NB4 (cell line): ENCODE measurements around the gene ZSWIM9.

ENCODE experiments used
- DNase-seq: peaks from one replicate; pipeline ENCODE4 v3.0.0; 2010; ENCODE audit warnings: low read depth
- H3K4me3 ChIP-seq: one replicate; pipeline ENCODE4 v1.5.1; 2011; ENCODE audit warnings: mild to moderate bottlenecking, low read depth, low read length, moderate library complexity
- MYC ChIP-seq: IDR thresholded peaks from 2 replicates; pipeline ENCODE4 v1.6.1; 2011; ENCODE audit warnings: low read depth, low read length
- POLR2A ChIP-seq: IDR thresholded peaks from 2 replicates; pipeline ENCODE4 v1.6.1; 2011; ENCODE audit warnings: mild to moderate bottlenecking; ENCODE audit not compliant: insufficient read length; ENCODE audit errors: extremely low read depth
- TF ChIP-seq, protein P1 (sequence below): IDR thresholded peaks from one replicate; pipeline ENCODE4 v1.5.1; 2012; ENCODE audit warnings: low read depth, low read length
- TF ChIP-seq, protein P2 (sequence below): IDR thresholded peaks from 2 replicates; pipeline ENCODE4 v1.6.1; 2011; ENCODE audit warnings: low read depth, low read length

ZSWIM9 gene

DNA sequence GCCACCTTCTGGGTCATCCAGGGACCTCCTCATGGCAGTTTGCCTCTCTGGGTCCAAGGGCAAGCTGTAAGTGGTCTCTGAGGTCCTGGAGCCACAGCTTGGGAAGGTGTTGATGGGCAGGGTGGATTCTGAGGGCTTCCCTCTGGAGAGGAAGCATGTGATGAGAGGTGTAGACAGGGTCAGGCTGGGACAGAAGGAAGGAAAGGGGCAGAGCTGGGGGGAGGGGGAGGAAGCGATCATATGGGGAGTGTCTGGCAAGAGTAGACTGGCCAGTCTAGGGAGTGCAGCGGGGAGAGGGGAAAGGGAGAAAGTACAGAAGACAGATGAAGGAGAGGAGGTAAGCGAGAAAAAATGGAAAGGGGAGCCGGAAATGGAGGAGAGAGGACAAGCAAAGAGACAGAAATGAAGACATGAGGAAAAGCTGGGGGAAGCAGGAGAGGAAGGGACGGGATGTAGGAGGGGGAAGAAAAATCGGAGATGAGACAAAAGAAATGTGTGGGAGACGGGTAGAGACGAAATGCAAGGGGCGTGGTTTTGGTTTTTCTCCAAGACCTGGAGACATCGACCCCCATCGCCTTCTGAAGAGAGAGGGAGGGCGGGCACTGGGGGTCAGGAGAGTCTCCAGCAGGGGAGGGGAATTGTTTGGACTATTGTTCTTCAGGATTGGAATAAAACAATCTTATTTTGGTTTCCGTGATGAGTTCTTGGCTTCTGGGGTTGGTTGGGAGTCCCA, 26.6 kb downstream of the ZSWIM9 start:
- DNase-seq = peak; percentile 55
- TF ChIP-seq, protein P1, sequence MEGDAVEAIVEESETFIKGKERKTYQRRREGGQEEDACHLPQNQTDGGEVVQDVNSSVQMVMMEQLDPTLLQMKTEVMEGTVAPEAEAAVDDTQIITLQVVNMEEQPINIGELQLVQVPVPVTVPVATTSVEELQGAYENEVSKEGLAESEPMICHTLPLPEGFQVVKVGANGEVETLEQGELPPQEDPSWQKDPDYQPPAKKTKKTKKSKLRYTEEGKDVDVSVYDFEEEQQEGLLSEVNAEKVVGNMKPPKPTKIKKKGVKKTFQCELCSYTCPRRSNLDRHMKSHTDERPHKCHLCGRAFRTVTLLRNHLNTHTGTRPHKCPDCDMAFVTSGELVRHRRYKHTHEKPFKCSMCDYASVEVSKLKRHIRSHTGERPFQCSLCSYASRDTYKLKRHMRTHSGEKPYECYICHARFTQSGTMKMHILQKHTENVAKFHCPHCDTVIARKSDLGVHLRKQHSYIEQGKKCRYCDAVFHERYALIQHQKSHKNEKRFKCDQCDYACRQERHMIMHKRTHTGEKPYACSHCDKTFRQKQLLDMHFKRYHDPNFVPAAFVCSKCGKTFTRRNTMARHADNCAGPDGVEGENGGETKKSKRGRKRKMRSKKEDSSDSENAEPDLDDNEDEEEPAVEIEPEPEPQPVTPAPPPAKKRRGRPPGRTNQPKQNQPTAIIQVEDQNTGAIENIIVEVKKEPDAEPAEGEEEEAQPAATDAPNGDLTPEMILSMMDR = no peak
- TF ChIP-seq MYC (peak; percentile 39; the same call in 1 of the 2 replicates), POLR2A (peak; percentile 33)
- TF ChIP-seq, protein P2, sequence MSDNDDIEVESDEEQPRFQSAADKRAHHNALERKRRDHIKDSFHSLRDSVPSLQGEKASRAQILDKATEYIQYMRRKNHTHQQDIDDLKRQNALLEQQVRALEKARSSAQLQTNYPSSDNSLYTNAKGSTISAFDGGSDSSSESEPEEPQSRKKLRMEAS = 0 out of 2 replicates have a peak, but pooled peaks have one; percentile 7
- no peak overlapping the region for H3K4me3 ChIP-seq

DNA sequence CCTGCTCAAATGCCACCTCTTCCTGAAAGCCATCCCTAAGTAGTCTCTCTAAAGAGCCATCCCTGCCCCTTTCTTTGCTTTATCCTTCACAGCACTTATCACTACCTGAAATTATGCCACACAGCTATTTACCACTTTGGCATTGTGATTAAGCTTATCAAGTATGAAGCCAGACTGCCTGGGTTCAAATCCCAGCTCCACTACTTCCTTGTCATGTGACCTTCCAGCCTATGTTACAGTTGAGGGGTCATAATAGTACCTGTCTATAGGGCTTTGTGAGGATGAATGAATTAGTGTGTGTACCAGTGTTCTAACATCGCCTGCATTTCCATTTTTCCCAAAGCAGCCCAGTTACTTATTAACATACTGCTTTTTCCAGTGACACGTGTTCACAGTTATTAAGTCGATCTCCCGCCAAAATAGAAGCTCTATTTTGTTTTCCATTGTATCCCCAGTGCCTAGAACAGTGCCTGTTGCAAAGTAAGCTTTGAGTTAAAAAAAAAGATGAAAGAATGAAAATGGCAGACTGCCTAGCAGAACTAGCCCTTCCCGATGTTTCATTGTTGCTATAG, 32.8 kb downstream of the ZSWIM9 start:
- DNase-seq = peak; percentile 63
- peak overlapping the region; percentile 80 for H3K4me3 ChIP-seq
- TF ChIP-seq MYC (peak; percentile 53; the same call in 1 of the 2 replicates), POLR2A (no peak)
- TF ChIP-seq, protein P2 = peak; percentile 91

DNA sequence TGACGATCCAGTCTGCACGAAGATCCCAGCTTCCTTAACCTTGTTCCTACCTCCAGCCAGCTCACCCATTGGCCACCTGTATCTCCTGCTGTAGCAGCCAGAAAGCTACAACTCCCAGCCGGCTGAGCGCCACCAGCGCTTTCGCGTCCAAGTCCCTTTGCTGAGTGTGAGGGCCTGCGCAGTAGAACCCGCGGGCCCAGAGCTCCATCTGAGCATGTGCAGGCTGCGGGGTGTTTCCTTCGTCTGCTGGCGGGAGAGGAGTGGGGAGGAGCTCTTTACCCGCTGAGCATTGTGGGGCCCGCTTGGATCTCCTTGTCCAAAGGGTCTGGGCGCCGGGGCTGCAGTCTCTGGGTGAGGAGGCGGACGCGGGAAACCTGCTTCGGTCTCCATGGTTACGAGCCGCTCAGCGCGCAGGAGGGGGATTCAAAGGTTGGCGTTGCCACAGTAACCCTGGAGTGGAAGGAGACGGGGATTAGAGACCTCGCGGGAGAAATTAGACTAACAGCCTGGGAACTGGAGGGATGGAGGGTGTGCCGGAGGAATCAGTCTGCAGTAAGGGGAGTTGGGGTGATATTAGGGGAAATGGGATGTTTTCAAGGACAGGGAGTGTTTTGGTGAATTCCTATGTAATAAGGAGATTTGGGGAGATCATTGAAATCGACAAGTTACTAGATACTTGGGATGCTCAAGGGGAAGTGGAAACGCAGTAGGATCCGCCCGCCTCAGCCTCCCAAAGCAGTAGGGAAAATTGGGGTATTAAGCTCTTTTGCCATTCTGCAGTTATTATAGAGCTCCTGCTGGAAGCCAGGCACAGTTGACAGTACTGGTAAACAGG, 33.5 kb downstream of the ZSWIM9 start:
- peak; percentile 100 for DNase-seq
- TF ChIP-seq POLR2A (peak; percentile 97), MYC (no peak)
- TF ChIP-seq, protein P1 = peak; percentile 8
- TF ChIP-seq, protein P2 = peak; percentile 87
- peak overlapping the region; percentile 80 for H3K4me3 ChIP-seq

DNA sequence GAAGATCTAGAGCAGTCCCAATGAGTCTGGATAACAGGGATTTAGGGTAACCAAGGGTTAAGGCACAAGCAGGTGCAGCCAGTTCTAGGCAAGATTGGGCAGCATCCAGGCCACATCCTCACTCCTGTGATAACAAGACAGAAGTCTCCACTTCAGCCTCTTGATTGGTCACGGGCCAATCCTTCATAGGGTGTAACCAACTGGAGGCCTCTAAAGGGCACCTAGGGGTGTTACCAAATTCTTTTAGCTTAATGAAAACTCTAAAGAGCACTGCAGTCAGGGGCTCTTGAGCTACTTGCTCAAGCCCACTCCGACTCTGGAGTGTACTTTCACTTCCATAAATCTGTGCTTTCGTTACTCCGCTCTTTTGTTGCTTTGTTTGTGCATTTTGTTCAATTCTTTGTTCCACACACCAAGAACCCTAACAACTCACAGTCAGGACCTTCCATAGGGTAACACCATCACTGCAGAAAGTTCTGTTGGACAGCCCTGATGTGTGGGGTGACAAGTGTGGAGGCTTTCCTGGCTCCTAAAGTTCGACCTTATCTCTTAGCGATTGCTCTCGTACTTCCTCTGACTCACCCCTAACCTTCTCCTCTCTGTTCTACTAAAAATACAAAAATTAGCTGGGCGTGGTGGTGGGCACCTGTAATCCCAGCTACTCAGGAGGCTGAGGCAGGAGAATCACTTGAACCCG, 36.1 kb downstream of the ZSWIM9 start:
- peak; percentile 5 for TF ChIP-seq POLR2A
- TF ChIP-seq, protein P1 = no peak
- no peak for DNase-seq
- H3K4me3 ChIP-seq = no peak overlapping the region

DNA sequence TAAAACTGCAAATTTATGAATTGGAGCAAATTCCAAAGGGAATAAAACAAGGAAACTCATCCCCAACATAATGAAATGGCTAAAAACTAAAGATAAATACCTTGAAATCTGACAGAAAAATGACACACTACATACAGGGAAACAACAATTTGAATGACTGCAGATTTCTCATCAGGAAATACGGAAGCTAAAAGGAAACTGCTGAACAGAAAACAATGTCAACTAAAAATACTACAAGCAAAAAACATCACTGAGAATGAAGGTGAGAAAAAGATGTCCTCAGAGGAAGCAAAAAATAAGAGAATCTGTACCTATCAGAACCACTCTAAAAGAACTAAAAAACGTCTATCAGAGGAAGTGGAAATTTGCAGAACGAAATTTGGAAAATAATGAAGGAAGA, 39.5 kb downstream of the ZSWIM9 start:
- no peak for DNase-seq
- no peak for TF ChIP-seq POLR2A
- TF ChIP-seq, protein P1 = no peak
- TF ChIP-seq, protein P2 = no peak
- no peak for TF ChIP-seq MYC
- no peak overlapping the region for H3K4me3 ChIP-seq
